Measurements from ENCODE around the gene WWOX. TPM values are rescaled to one million over a fixed set of nuclear protein-coding genes. Genes with fewer than 3 reads are reported as not detected.
A peak's percentile ranks its signal among the peaks of the same experiment; 100 is the strongest.

Gene WWOX
- polyA plus RNA-seq, 2 of the 4 experiments (the other 2 are of a cell fraction) = 16.0 to 17.2 TPM

DNA sequence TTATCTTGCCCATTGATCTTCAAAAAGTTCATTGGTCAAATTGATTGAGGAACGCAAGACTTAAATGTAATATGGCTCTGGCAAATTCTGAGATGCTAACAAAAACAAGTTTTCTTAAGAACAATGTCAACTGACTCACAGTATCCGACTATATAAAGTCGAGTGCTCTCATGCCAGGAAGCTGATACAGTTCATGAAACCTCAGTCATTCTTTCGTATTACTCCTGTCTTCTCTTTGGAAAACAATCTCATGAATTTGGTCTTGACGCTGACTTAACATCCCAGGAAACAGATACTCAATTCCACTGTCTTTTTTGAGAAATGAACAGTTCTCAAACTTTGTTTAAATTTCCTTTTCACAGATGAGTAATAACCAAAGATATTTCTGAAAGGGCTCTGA lies 796.2 kb downstream of the WWOX start:
- POLR2A ChIA-PET = no interaction called here
- CTCF ChIA-PET = no interaction called here
- Histone ChIP-seq H3K4me2 (no peak overlapping the region), H3K4me3 (no peak overlapping the region), H3K9me3 (no peaks in the 10 kb centered on the region; the same call in 2 of the 3 replicates), H3K27ac (no peak overlapping the region), H3K4me1 (no peaks in the 10 kb centered on the region)
- ATAC-seq = no peak
- TF ChIP-seq, protein P1, sequence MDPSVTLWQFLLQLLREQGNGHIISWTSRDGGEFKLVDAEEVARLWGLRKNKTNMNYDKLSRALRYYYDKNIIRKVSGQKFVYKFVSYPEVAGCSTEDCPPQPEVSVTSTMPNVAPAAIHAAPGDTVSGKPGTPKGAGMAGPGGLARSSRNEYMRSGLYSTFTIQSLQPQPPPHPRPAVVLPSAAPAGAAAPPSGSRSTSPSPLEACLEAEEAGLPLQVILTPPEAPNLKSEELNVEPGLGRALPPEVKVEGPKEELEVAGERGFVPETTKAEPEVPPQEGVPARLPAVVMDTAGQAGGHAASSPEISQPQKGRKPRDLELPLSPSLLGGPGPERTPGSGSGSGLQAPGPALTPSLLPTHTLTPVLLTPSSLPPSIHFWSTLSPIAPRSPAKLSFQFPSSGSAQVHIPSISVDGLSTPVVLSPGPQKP (IDR thresholded peaks at IDR 0.05; ENCODE audit: low read depth, low read length) = no peak
- no peak for TF ChIP-seq HOXA7 (CRISPR knock-in tag; IDR thresholded peaks at IDR 0.05)
- no peak for TF ChIP-seq CBX2 (IDR thresholded peaks at IDR 0.05; ENCODE audit: borderline replicate concordance, low read depth)
- TF ChIP-seq POLR2A (IDR thresholded peaks at IDR 0.05; ENCODE audit: low read length) = no peak
- TF ChIP-seq, protein P2, sequence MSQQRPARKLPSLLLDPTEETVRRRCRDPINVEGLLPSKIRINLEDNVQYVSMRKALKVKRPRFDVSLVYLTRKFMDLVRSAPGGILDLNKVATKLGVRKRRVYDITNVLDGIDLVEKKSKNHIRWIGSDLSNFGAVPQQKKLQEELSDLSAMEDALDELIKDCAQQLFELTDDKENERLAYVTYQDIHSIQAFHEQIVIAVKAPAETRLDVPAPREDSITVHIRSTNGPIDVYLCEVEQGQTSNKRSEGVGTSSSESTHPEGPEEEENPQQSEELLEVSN (IDR thresholded peaks at IDR 0.05; ENCODE audit: borderline replicate concordance, low read depth) = no peak
- TF ChIP-seq RAD21 (conservative IDR thresholded peaks at IDR 0.05 in 1 of 2, IDR thresholded peaks at IDR 0.05 in 1 of 2) = no peak
- TF ChIP-seq, protein P3, sequence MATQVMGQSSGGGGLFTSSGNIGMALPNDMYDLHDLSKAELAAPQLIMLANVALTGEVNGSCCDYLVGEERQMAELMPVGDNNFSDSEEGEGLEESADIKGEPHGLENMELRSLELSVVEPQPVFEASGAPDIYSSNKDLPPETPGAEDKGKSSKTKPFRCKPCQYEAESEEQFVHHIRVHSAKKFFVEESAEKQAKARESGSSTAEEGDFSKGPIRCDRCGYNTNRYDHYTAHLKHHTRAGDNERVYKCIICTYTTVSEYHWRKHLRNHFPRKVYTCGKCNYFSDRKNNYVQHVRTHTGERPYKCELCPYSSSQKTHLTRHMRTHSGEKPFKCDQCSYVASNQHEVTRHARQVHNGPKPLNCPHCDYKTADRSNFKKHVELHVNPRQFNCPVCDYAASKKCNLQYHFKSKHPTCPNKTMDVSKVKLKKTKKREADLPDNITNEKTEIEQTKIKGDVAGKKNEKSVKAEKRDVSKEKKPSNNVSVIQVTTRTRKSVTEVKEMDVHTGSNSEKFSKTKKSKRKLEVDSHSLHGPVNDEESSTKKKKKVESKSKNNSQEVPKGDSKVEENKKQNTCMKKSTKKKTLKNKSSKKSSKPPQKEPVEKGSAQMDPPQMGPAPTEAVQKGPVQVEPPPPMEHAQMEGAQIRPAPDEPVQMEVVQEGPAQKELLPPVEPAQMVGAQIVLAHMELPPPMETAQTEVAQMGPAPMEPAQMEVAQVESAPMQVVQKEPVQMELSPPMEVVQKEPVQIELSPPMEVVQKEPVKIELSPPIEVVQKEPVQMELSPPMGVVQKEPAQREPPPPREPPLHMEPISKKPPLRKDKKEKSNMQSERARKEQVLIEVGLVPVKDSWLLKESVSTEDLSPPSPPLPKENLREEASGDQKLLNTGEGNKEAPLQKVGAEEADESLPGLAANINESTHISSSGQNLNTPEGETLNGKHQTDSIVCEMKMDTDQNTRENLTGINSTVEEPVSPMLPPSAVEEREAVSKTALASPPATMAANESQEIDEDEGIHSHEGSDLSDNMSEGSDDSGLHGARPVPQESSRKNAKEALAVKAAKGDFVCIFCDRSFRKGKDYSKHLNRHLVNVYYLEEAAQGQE (IDR thresholded peaks at IDR 0.05) = no peak
- TF ChIP-seq GATA3 (IDR thresholded peaks at IDR 0.05; ENCODE audit: borderline replicate concordance) = no peak
- 45% methylated on average over 5 of the region's 5 CpGs for WGBS (ENCODE audit: missing lambda C conversion rate)
- FAIRE-seq = no peak
- no peak for DNase-seq (ENCODE audit: low read depth in 1 of 2, low spot score in 1 of 2)

DNA sequence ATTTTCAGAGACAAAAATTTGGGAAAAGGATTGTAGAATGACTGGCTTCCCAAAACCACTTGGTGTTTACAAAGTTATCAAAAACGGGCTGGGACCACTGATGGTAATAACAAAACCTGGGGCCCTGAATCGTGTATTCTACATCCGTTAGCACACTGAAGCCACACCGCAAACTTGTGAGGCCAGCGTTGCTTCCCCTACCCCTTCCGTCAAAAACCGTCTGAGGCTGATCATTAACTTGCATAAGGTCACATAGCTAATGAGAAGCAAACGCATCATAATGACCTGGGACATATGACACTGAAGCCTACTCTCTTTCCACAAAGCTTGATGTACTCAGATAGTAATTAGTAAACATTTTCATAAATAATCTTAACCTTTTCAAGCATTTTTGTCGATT lies 796.8 kb downstream of the WWOX start:
- Histone ChIP-seq H3K4me2 (no peak overlapping the region), H3K4me1 (no peaks in the 10 kb centered on the region), H3K9me3 (no peaks in the 10 kb centered on the region; the same call in 2 of the 3 replicates), H3K27ac (no peak overlapping the region), H3K4me3 (no peak overlapping the region)
- CTCF ChIA-PET = interaction anchor here (1.1 kb wide), 1 partner anchor 16 kb away, joined by 6 read pairs; no protein-coding TSS in a partner anchor
- TF ChIP-seq HDAC2 (IDR thresholded peaks at IDR 0.05) (no peak), TFCP2L1 (CRISPR knock-in tag; IDR thresholded peaks at IDR 0.05) (no peak), MAFK (IDR thresholded peaks at IDR 0.05; ENCODE audit: partially characterized antibody) (peak; percentile 5), ZSCAN20 (CRISPR knock-in tag; IDR thresholded peaks at IDR 0.05) (no peak)
- DNase-seq (ENCODE audit: low read depth in 1 of 2, low spot score in 1 of 2) (no peak), FAIRE-seq (no peak), ATAC-seq (no peak)
- POLR2A ChIA-PET = no interaction called here
- whole genome bisulfite sequencing (ENCODE audit: missing lambda C conversion rate) = 58% methylated on average over 9 of the region's 9 CpGs

DNA sequence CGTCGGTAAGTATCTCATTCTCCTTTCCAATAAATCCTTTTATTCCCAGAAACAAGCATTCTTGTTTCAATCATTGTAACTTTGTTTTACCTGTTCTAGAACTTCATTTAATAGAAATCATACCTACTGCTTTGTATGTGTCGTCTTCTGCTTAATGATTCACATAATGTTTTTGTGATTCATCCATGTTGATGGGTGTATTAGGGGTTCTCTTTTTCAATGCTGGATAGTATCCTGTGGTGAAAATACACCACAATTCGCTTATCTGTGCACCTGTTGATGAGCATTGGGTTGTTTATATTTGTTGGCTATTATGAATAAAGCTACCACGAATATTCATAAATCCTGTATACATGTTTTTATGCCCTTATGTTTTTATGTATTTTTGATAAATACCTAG lies 797.8 kb downstream of the WWOX start:
- no peak for FAIRE-seq
- no peak for DNase-seq (ENCODE audit: low read depth in 1 of 2, low spot score in 1 of 2)
- Histone ChIP-seq H3K4me2 (no peak overlapping the region), H3K4me3 (no peak overlapping the region), H3K27ac (no peak overlapping the region), H3K9me3 (no peaks in the 10 kb centered on the region; the same call in 2 of the 3 replicates), H3K4me1 (no peaks in the 10 kb centered on the region)
- WGBS (ENCODE audit: missing lambda C conversion rate) = 47% methylated on average over 5 of the region's 5 CpGs
- ChIA-PET POLR2A (no interaction called here), CTCF (interaction anchor here (1.1 kb wide), 1 partner anchor 17 kb away, joined by 6 read pairs; no protein-coding TSS in a partner anchor)
- TF ChIP-seq FOSB (CRISPR knock-in tag; IDR thresholded peaks at IDR 0.05) (no peak), POLR2AphosphoS2 (conservative IDR thresholded peaks at IDR 0.05; ENCODE audit: low read length) (no peak), RCOR1 (IDR thresholded peaks at IDR 0.05; ENCODE audit: low read depth, low read length) (no peak), HOXB13 (CRISPR knock-in tag; IDR thresholded peaks at IDR 0.05; ENCODE audit: low read depth) (no peak), NFE2L2 (conservative IDR thresholded peaks at IDR 0.05; ENCODE audit: low read length) (no peak), RNF2 (IDR thresholded peaks at IDR 0.05; ENCODE audit: borderline replicate concordance, low read depth) (no peak), NPAS2 (CRISPR knock-in tag; IDR thresholded peaks at IDR 0.05; ENCODE audit: borderline replicate concordance) (no peak), MYC (IDR thresholded peaks at IDR 0.05; ENCODE audit: borderline replicate concordance, low read length) (no peak), ZSCAN20 (CRISPR knock-in tag; IDR thresholded peaks at IDR 0.05) (no peak), HOXB5 (CRISPR knock-in tag; IDR thresholded peaks at IDR 0.05) (no peak), KDM5A (IDR thresholded peaks at IDR 0.05) (no peak), PHF8 (IDR thresholded peaks at IDR 0.05; ENCODE audit: borderline replicate concordance, low read depth) (no peak), JUNB (IDR thresholded peaks at IDR 0.05) (no peak)
- ATAC-seq = no peak
